Esophagus muscularis mucosa (tissue), 4 donors: ENCODE data around the gene YOD1.

Experiments
- CTCF ChIP-seq, 3 experiments: fragments of 200-600 bp in 2 of 3; fragments of 450-650 bp in 1 of 3; sonication (generic) in 2 of 3; IDR thresholded peaks; one replicate each; pipeline ENCODE4 v1.5.1; 2017 to 2019; ENCODE audit warnings: antibody characterized with exemption in 3 of 3, mild to moderate bottlenecking in 2 of 3, moderate library complexity in 1 of 3
- EP300 ChIP-seq: sonication (generic); formaldehyde crosslinking; IDR thresholded peaks from one replicate; pipeline ENCODE4 v1.6.1; 2017; ENCODE audit warnings: antibody characterized with exemption
- POLR2A ChIP-seq: fragments of 450-650 bp; IDR thresholded peaks from one replicate; pipeline ENCODE4 v1.6.1; 2017; ENCODE audit warnings: antibody characterized with exemption, moderate library complexity, mild to moderate bottlenecking, low read depth
- POLR2AphosphoS5 ChIP-seq, 2 donors: sonication (generic); formaldehyde crosslinking; IDR thresholded peaks; one replicate each; pipeline ENCODE4 v1.6.1; 2017; ENCODE audit warnings: antibody characterized with exemption in 2 of 2

- TF ChIP-seq CTCF (IDR thresholded peaks at IDR 0.05) (no peak), POLR2AphosphoS5 (IDR thresholded peaks at IDR 0.05) (no peak), EP300 (no peak), POLR2A (no peak)
These were observed 48.3 kb downstream of the YOD1 start for GRCh38 chr1:207002724-207003146.
